Natural killer cell (primary cell): Measurements from ENCODE around the gene CD151. TPM values are rescaled to one million over a fixed set of nuclear protein-coding genes. Genes with fewer than 3 reads are reported as not detected.

Experiments
- ATAC-seq, 3 donors: fragments of 150-1000 bp in 2 of 3; fragments of 200-7000 bp in 1 of 3; cut with Tn5 transposase; 1 replicate in 1 of 3; 2 replicates in 2 of 3; pipeline ENCODE4 v1.10.0; 2021; ENCODE audit warnings: mild to moderate bottlenecking in 2 of 3, moderate library complexity in 2 of 3
- DNase-seq, 2 donors: peaks; one replicate each; pipeline versions ENCODE4 v3.0.0 to v3.0.0-alpha.2; 2013 to 2021; ENCODE audit warnings: mixed read lengths in 1 of 2
- H3K27ac ChIP-seq: one replicate; pipeline ENCODE4 v1.5.1; 2013; ENCODE audit warnings: mild to moderate bottlenecking, low read length
- H3K27me3 ChIP-seq: one replicate; pipeline ENCODE4 v1.6.1; 2013; ENCODE audit warnings: low read length; ENCODE audit not compliant: control insufficient read depth, insufficient read depth
- H3K36me3 ChIP-seq: one replicate; pipeline ENCODE4 v1.6.1; 2013; ENCODE audit warnings: low read length; ENCODE audit not compliant: control insufficient read depth, insufficient read depth
- H3K4me1 ChIP-seq: one replicate; pipeline ENCODE4 v1.6.1; 2013; ENCODE audit warnings: low read length; ENCODE audit not compliant: control insufficient read depth, insufficient read depth
- H3K4me3 ChIP-seq: one replicate; pipeline ENCODE4 v1.5.1; 2013; ENCODE audit warnings: low read length
- H3K9me3 ChIP-seq: one replicate; pipeline ENCODE4 v1.6.1; 2013; ENCODE audit warnings: low read length; ENCODE audit not compliant: control insufficient read depth, insufficient read depth
- H3K27ac Mint-ChIP-seq, 2 donors: one replicate each; pipeline ENCODE4 v1.8.0; 2022; ENCODE audit warnings: mild to moderate bottlenecking in 2 of 2, mixed read lengths in 2 of 2, moderate library complexity in 1 of 2
- H3K27me3 Mint-ChIP-seq, 2 donors: one replicate each; pipeline ENCODE4 v1.8.0; 2022; ENCODE audit warnings: low read depth in 2 of 2, mixed read lengths in 2 of 2
- H3K36me3 Mint-ChIP-seq: one replicate; pipeline ENCODE4 v1.8.0; 2022; ENCODE audit warnings: mixed read lengths
- H3K4me1 Mint-ChIP-seq, 2 donors: one replicate each; pipeline ENCODE4 v1.8.0; 2022; ENCODE audit warnings: mixed read lengths in 2 of 2
- H3K4me3 Mint-ChIP-seq: one replicate; pipeline ENCODE4 v1.8.0; 2022; ENCODE audit warnings: mild to moderate bottlenecking, moderate library complexity, mixed read lengths
- H3K9me3 Mint-ChIP-seq, 2 donors: one replicate each; pipeline ENCODE4 v1.8.0; 2022; ENCODE audit warnings: mixed read lengths in 2 of 2
- WGBS: methylation state at CpG from one replicate; pipeline ENCODE4 v1.1.7; 2013; ENCODE audit warnings: missing lambda C conversion rate; ENCODE audit not compliant: insufficient coverage; 5-methylcytosine and 5-hydroxymethylcytosine counted together
- intact Hi-C: fragments of 100-400 bp; cut with micrococcal nuclease; formaldehyde crosslinking; loops from one replicate; pipeline ENCODE4 v1.14.2; 2022
- total RNA-seq, 4 donors: library from RNA; stranded (reverse); fragments of 120-200 nt in 1 of 4; gene quantifications; one replicate each; pipeline versions ENCODE4 v1.2.3 to v1.2.4, GENCODE V29; 2013 to 2022
- TF ChIP-seq, protein P1 (sequence below): fragments of 200-600 bp; IDR thresholded peaks from one replicate; pipeline ENCODE4 v1.8.0; 2022; ENCODE audit warnings: antibody characterized with exemption

CD151 gene
- total RNA-seq, 3 donors from 2014 or later (not counting 1 experiment from before 2014, with no cell fraction given), result 40.9 to 68.3 (median 52.9) TPM

GRCh38 chr11:843818-844692, 11.3 kb downstream of the CD151 start:
- peaks cover 15% of the 10 kb centered on the region for H3K36me3 ChIP-seq
- Mint-ChIP-seq H3K36me3 (no peaks in the 10 kb centered on the region), H3K27ac (peak overlapping the region in 1 of 2 donors; percentile 72), H3K4me3 (peak overlapping the region; percentile 81), H3K4me1 (peaks cover 0 to 38% of the 10 kb centered on the region in 2 donors), H3K27me3 (no peaks in the 10 kb centered on the region), H3K9me3 (no peaks in the 10 kb centered on the region)
- peak overlapping the region; percentile 11 for H3K27ac ChIP-seq
- DNase-seq, result peak in 1 of 2 donors; percentile 23
- peak overlapping the region; percentile 56 for H3K4me3 ChIP-seq
- H3K27me3 ChIP-seq, result peaks cover 6% of the 10 kb centered on the region
- peaks cover 64% of the 10 kb centered on the region for H3K4me1 ChIP-seq
- 21% methylated on average over 25 of the region's 25 CpGs for WGBS
- TF ChIP-seq, protein P1, sequence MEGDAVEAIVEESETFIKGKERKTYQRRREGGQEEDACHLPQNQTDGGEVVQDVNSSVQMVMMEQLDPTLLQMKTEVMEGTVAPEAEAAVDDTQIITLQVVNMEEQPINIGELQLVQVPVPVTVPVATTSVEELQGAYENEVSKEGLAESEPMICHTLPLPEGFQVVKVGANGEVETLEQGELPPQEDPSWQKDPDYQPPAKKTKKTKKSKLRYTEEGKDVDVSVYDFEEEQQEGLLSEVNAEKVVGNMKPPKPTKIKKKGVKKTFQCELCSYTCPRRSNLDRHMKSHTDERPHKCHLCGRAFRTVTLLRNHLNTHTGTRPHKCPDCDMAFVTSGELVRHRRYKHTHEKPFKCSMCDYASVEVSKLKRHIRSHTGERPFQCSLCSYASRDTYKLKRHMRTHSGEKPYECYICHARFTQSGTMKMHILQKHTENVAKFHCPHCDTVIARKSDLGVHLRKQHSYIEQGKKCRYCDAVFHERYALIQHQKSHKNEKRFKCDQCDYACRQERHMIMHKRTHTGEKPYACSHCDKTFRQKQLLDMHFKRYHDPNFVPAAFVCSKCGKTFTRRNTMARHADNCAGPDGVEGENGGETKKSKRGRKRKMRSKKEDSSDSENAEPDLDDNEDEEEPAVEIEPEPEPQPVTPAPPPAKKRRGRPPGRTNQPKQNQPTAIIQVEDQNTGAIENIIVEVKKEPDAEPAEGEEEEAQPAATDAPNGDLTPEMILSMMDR, result no peak
- no peaks in the 10 kb centered on the region for H3K9me3 ChIP-seq
- no peak for ATAC-seq
- intact Hi-C loops, result loop anchor here (10.0 kb wide), 1 partner anchor 71 kb away; the partner anchor contains the start of gene CHID1

- peak overlapping the region in 1 of 2 donors; percentile 14 for H3K27ac Mint-ChIP-seq
- Histone ChIP-seq H3K27me3 (peaks cover 6% of the 10 kb centered on the region), H3K4me3 (no peak overlapping the region), H3K27ac (peak overlapping the region; percentile 22), H3K4me1 (peaks cover 62% of the 10 kb centered on the region), H3K36me3 (peaks cover 6% of the 10 kb centered on the region), H3K9me3 (no peaks in the 10 kb centered on the region)
- H3K9me3 Mint-ChIP-seq, result no peaks in the 10 kb centered on the region
- no peak for ATAC-seq
- WGBS, result 48% methylated on average over 31 of the region's 31 CpGs
- peaks cover 0 to 41% of the 10 kb centered on the region in 2 donors for H3K4me1 Mint-ChIP-seq
- intact Hi-C loops, result loop anchor here (10.0 kb wide), 1 partner anchor 70 kb away; the partner anchor contains the start of gene CHID1
- DNase-seq, result peak in 1 of 2 donors; percentile 69
- no peak overlapping the region for H3K4me3 Mint-ChIP-seq
- H3K27me3 Mint-ChIP-seq, result no peaks in the 10 kb centered on the region
- no peaks in the 10 kb centered on the region for H3K36me3 Mint-ChIP-seq
- TF ChIP-seq, protein P1, result no peak
Observed at GRCh38 chr11:844693-845644, 12.2 kb downstream of the CD151 start.

DNA sequence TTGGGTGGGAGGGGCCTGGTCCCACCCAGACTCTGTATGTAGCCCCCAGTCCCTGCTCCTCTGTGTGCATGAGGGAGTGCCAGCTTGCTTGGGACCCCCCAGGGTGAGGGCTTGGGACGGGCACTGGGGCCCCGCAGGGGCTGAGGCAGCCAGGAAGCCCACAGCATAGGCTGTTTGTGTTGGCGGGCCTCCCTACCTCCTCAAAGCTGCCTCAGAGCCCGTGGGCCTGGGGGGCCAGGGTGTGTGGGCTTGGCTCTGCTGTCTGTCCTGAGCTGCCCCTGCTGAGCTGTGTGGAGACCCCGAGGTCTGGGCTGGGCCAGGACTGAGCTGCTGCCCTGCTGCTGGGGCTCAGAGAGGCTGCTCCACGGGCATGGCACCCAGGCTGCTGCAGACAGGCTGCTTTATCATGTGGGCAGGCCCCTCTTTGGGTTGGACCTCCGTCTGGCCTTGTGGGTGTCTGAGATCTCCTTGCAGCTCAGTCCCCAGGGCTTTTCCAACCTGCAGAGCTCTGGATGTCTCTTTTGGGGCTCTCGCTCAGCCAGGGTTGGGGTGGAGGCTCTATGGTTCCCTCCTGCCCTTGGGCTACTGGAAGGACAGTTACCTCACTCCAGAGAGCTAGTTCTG, 13.2 kb downstream of the CD151 start:
- H3K27ac ChIP-seq, result no peak overlapping the region
- peaks cover 52% of the 10 kb centered on the region for H3K4me1 ChIP-seq
- H3K9me3 ChIP-seq, result no peaks in the 10 kb centered on the region
- H3K4me1 Mint-ChIP-seq, result peaks cover 0 to 34% of the 10 kb centered on the region in 2 donors
- DNase-seq (no peak), ATAC-seq (no peak)
- H3K27ac Mint-ChIP-seq, result no peak overlapping the region
- TF ChIP-seq, protein P1, result no peak
- H3K9me3 Mint-ChIP-seq, result no peaks in the 10 kb centered on the region
- no peaks in the 10 kb centered on the region for H3K36me3 Mint-ChIP-seq
- H3K4me3 ChIP-seq, result no peak overlapping the region
- intact Hi-C loops, result loop anchor here (10.0 kb wide), 1 partner anchor 69 kb away; the partner anchor contains the start of gene CHID1
- no peak overlapping the region for H3K4me3 Mint-ChIP-seq
- peaks cover 6% of the 10 kb centered on the region for H3K27me3 ChIP-seq
- no peaks in the 10 kb centered on the region for H3K27me3 Mint-ChIP-seq
- 61% methylated on average over 8 of the region's 8 CpGs for WGBS
- no peaks in the 10 kb centered on the region for H3K36me3 ChIP-seq
